NCI-H2171 treated with DMSO at 0.1 percent for 48 hours (cell line): Measurements from ENCODE around the gene FCSK.
"Not testable (repeated sequence)": the region's sequence is repeated elsewhere in the genome, so short reads cannot be mapped to it uniquely, and the experiment has no call there.

ENCODE experiments used
- DNase-seq: peaks from one replicate; lab custom pipeline; 2025; lab: John Stamatoyannopoulos, UW

Gene FCSK

GRCh38 chr16:70454222-70455034, at the start of gene FCSK:
Gene FCSK, plus strand, starts transcription at chr16:70454595. Its CDS starts 8,596 bp downstream, at chr16:70463191.
- peak; percentile 85 for DNase-seq

- DNase-seq = not testable (repeated sequence)
These were observed 48.3 kb upstream of the FCSK start for GRCh38 chr16:70406104-70406503.

DNA sequence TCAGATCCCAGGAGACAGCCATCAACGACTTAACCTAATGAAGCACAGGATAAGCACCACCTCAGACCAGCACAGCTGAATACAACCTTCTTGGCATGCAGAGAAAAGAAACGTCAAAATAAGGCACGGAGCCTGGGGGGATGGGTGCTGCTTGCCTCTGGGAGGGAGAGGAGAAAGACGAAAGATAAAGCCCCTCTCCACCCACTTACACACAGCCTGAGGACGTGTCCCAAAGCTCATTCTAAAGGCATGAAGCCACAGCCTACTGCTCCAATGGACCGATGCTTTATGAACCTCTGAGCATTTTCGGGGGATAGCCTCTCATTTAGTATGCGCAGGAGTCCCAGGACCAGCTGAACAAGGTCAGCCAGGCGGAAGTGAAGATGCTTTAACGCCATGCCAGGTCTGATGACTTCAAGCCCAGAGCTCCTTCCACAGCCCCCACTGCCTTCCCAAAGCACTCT, 46.6 kb upstream of the FCSK start:
- DNase-seq = peak; percentile 65

GRCh38 chr16:70410734-70411133, 43.7 kb upstream of the FCSK start:
- peak; percentile 10 for DNase-seq

DNA sequence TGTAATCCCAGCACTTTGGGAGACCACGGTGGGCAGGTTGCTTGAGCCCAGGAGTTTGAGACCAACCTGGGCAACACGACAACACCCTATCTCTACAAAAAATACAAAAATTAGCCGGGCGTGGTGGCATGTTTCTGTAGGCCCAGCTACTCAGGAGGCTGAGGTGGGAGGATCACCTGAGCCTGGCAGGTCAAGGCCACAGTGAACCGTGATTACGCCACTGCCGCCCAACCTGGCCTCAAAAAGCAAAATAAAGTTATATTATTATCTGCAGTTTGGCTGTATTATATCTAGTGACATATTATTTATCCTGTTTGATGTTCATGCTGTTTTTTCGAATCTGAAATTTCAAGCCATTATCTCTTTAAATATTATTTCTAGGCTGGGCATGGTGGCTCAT, 42.0 kb upstream of the FCSK start:
- DNase-seq = no peak

GRCh38 chr16:70413572-70413971, 40.8 kb upstream of the FCSK start:
- not testable (repeated sequence) for DNase-seq

GRCh38 chr16:70416748-70417616, 37.4 kb upstream of the FCSK start:
- no peak for DNase-seq

DNA sequence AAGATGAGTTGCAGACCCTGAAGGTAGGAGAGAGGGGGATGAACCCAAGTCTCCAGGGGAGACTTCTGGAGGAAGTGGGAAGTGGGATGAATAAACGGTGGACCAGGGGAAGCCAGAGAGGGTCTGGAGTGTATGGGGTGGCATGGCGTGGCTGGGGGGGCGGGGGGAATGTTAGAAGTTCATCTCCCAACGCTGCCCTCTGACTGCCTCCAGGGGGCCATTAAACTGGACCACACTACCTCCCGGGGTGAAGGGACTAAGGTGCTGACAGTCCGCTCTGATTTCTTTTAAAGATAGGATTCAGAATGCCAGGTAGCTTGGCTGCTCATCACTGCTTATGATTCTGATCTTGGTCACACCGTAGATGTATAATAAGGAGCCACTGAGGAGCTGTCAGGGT, 36.7 kb upstream of the FCSK start:
- no peak for DNase-seq

- DNase-seq = no peak
These were observed 36.0 kb upstream of the FCSK start for GRCh38 chr16:70418274-70418992.

DNA sequence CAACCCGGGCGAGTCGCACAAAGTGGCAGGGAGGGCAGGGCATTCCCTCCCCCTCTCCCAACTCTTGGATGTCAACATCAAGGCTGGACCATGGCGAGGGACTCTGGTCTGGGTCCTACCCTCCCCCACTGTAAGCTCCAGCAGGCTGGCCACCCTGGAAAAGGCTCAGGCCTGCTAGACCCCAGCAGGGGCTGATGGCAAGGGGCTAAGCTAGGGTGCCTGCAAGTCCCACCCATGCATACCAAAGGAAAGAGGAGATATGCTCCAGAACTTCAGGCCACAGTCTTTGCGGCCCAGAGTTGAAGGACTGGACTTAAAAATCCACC, 35.4 kb upstream of the FCSK start:
- no peak for DNase-seq

GRCh38 chr16:70419384-70420327, 34.7 kb upstream of the FCSK start:
- DNase-seq = no peak

GRCh38 chr16:70421014-70421413, 33.4 kb upstream of the FCSK start:
- DNase-seq = no peak

DNA sequence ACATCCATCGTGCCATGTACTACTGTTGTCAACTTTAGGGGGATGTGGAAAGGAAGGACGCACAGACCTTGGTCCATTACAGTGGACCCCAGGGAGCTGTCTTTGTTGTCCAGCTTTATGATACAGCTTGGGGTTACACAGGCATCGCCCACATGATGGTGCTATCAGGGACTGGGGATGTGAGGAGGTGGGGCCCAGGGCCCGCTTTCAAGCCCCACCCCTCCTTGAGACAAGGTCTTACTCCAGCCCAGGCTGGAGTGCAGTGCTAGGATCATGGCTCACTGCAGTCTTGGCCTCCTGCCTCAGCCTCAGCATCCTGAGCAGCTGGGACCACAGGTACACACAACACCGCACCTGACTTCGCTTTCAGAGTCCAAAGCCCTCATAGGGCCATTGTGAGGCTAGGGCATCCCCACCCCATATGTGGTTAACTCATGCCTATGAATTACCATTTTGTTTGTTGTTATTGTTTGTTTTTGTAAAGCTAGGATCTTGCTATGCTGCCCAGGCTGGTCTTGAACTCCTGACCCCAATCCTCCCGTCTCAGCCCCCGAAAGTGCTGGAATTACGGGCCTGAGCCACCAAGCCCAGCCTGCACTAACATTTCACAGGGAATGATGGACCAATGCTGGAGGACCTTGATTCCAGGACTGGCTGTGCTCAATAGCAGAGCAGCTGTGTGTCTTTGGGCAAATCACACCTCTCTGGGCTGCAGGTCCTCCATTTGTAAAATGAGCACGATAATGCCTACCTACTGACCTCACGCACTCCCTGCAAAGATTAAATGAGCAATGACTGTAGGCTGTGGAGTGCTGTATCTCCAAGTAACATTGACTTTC, 32.7 kb upstream of the FCSK start:
- no peak for DNase-seq

DNA sequence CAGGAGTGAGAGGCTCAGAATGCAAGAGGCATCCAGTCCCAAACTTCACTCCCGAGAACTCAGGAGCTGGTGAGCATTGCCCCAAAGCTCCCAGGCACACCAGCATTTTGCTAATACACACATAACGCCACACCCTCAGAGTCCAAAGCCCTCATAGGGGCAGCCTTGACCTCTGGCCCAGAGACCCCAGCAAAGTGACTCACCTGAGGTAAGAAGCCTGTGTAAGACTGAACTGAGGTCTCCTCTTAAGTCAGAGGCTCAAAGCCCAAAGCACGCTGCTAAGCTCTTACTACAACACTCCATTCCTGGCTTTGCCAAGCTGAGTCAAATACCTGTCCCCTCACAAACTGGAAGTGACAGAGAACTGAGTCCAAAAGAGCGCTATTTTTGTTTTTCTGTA, 31.9 kb upstream of the FCSK start:
- DNase-seq = no peak

DNA sequence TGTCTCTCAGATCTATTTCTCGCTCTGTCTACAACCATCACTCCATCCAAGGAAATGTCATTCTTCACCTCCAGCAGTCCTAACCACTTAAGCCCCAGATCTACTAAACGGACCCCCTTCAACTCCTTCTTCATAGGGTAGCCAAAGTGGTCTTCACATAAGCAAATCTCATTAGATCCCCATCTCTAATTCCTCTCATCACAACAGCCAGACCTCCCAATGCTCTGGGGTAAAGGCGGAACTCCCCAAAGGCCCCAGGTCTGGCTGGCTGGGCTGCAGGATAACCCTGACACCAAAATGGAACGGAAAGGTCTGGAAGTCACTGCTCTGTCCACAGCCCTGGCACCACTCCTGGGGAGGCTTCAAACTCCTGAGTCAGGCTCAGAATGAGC, 26.6 kb upstream of the FCSK start:
- no peak for DNase-seq

DNA sequence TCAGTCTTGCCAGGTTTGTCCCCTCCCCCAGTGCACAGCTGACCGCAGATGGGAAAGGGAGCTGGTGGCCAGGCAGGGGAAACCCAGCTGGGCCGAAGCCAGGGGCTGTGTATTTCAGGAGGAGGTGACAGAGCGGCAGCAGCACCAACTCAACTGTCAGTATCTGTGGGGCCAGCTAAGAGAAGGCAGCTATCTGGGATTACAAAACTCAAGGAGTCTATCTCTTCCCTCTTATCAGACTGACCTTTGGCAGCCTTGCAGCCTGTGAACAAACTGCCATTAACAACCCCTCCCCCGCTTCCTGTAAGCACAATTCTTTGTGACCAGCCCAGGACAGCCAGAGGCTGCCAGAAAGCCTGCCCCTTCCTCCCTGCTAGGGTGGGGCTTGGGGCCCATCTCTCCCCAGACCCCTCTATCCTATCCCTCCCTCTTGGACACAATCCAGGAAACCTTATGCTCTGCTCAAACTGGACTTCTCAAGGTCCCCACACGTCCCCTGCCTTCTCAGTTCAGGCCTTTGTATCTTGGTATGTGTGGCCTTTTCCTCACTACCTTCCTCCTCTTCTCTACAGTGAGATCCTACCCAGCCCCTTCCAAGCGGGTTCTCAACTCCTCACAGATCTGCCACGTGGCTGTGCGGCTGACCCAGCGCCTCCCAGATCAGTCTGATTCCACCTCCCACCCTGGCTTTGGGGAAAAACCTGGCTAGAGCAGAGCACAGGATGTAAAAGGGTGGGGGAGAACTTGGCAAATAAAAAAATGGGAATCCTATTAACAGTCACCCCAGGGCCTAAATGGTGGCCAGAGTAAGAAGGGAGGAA, 26.0 kb upstream of the FCSK start:
- DNase-seq = no peak

DNA sequence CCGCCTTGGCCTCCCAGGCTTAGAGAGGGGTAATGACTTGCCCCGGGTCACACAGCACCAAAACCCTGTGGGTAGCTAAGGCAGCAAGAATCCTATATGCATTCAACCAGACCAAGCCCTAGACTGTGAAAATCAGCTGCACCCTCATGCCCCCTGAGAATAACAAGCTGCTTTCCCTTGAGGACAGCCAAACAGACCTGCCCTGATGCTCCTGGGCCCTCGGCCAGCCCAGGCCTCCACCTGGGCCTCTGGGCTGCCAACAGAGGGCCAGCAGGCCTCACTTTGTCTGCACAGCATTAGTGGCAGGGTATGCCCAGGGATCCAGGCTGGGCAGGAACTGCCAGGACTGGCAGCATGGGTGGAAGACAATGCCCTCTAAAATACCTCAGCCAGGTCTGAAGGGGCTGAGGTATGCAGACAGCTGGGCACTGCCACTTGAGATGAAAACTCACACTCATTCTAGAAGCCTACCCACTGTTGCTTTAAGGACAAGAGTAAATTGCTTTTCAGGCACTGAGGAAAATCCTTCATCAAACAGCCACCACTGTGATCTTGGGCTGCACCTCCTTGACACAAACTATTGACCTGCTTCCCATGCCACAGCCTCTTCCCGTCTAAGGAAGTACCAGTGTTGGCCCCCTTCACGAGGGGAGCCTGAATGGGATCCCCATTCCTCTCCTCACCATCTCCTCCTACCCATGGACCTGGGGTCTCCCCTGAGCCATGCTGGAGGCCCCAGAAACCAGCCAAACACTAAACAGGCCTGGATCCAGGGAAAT, 24.3 kb upstream of the FCSK start:
- peak; percentile 45 for DNase-seq

GRCh38 chr16:70430667-70431536, 23.5 kb upstream of the FCSK start:
- DNase-seq = no peak
